RWPE2 (cell line): ENCODE measurements around the gene AHSG.
"Not testable (repeated sequence)": the region's sequence is repeated elsewhere in the genome, so short reads cannot be mapped to it uniquely, and the experiment has no call there.

Source experiments
- ATAC-seq: fragments of 200-7000 bp; cut with Tn5 transposase; 3 replicates; pipeline ENCODE4 v1.9.1; 2021; ENCODE audit warnings: low read depth
- DNase-seq: peaks from one replicate; pipeline ENCODE4 v3.0.0-alpha.2; 2020; ENCODE audit warnings: low spot score
- H3K27ac ChIP-seq: fragments of 450-650 bp; 2 replicates; pipeline ENCODE4 v1.5.1; 2017; ENCODE audit warnings: mild to moderate bottlenecking; ENCODE audit not compliant: poor library complexity, severe bottlenecking
- H3K27me3 ChIP-seq: fragments of 250-450 bp; sonication (Bioruptor Pico); 2 replicates; pipeline ENCODE4 v1.5.1; 2021; ENCODE audit warnings: mild to moderate bottlenecking, moderate library complexity; ENCODE audit not compliant: insufficient read depth, poor library complexity, severe bottlenecking
- H3K36me3 ChIP-seq: fragments of 250-450 bp; sonication (Bioruptor Pico); 2 replicates; pipeline ENCODE4 v1.5.1; 2020; ENCODE audit warnings: low read depth, mild to moderate bottlenecking, moderate library complexity
- H3K4me1 ChIP-seq: fragments of 250-450 bp; sonication (Bioruptor Pico); 2 replicates; pipeline ENCODE4 v1.5.1; 2021; ENCODE audit warnings: mild to moderate bottlenecking, moderate library complexity; ENCODE audit not compliant: insufficient read depth, poor library complexity, severe bottlenecking
- H3K4me3 ChIP-seq: fragments of 250-450 bp; sonication (Bioruptor Pico); 2 replicates; pipeline ENCODE4 v1.5.1; 2021; ENCODE audit warnings: mild to moderate bottlenecking, moderate library complexity; ENCODE audit not compliant: severe bottlenecking
- H3K9me3 ChIP-seq: fragments of 250-450 bp; sonication (Bioruptor Pico); 2 replicates; pipeline ENCODE4 v1.5.1; 2021; ENCODE audit warnings: mild to moderate bottlenecking, moderate library complexity; ENCODE audit not compliant: severe bottlenecking
- CTCF ChIP-seq: fragments of 450-650 bp; IDR thresholded peaks from one replicate; pipeline ENCODE4 v1.5.1; 2017; ENCODE audit warnings: mild to moderate bottlenecking, moderate library complexity; ENCODE audit not compliant: poor library complexity, severe bottlenecking

The AHSG gene

GRCh38 chr3:186630950-186631641 lies 18.2 kb downstream of the AHSG start:
- ATAC-seq (no peak), DNase-seq (no peak)
- Histone ChIP-seq H3K4me3 (no peak overlapping the region), H3K27me3 (no peaks in the 10 kb centered on the region), H3K9me3 (no peaks in the 10 kb centered on the region), H3K4me1 (no peaks in the 10 kb centered on the region), H3K36me3 (no peaks in the 10 kb centered on the region), H3K27ac (no peak overlapping the region)
- no peak for TF ChIP-seq CTCF

GRCh38 chr3:186633481-186633880 lies 20.6 kb downstream of the AHSG start:
- TF ChIP-seq CTCF, result no peak
- H3K27ac ChIP-seq, result no peak overlapping the region
- no peak overlapping the region for H3K4me3 ChIP-seq
- no peaks in the 10 kb centered on the region for H3K27me3 ChIP-seq
- DNase-seq (no peak), ATAC-seq (peak; percentile 54; the same call in 2 of the 3 replicates)
- H3K9me3 ChIP-seq, result no peaks in the 10 kb centered on the region
- no peaks in the 10 kb centered on the region for H3K36me3 ChIP-seq
- H3K4me1 ChIP-seq, result no peaks in the 10 kb centered on the region

- not testable (repeated sequence) for H3K27ac ChIP-seq, H3K36me3 ChIP-seq, H3K4me1 ChIP-seq, ATAC-seq, H3K27me3 ChIP-seq, DNase-seq, H3K9me3 ChIP-seq, H3K4me3 ChIP-seq
Measured at GRCh38 chr3:186634207-186634606, 21.3 kb downstream of the AHSG start.

- Histone ChIP-seq H3K4me1 (peaks cover 10% of the 10 kb centered on the region), H3K27me3 (no peaks in the 10 kb centered on the region), H3K27ac (no peak overlapping the region), H3K4me3 (no peak overlapping the region), H3K9me3 (no peaks in the 10 kb centered on the region), H3K36me3 (no peaks in the 10 kb centered on the region)
- TF ChIP-seq CTCF, result no peak
- no peak for DNase-seq
- no peak for ATAC-seq
Measured at GRCh38 chr3:186635532-186635931, 22.7 kb downstream of the AHSG start.

- TF ChIP-seq CTCF, result no peak
- no peaks in the 10 kb centered on the region for H3K27me3 ChIP-seq
- H3K4me1 ChIP-seq, result peaks cover 18% of the 10 kb centered on the region
- DNase-seq (no peak), ATAC-seq (no peak)
- H3K36me3 ChIP-seq, result no peaks in the 10 kb centered on the region
- no peak overlapping the region for H3K4me3 ChIP-seq
- H3K9me3 ChIP-seq, result no peaks in the 10 kb centered on the region
- no peak overlapping the region for H3K27ac ChIP-seq
Measured at GRCh38 chr3:186636536-186636935, 23.7 kb downstream of the AHSG start.
